Activated T-helper 2 cell treated with anti-CD3 and anti-CD28 coated beads, Interferon-gamma antibody, Interleukin-2, Interleukin-4, amounts not matched to agents 10 μg/mL and 5 μg/mL and 100 μg/mL, durations not matched to agents 14 hours and 24 hours and 36 hours (primary cell): Measurements from ENCODE around the gene PALLD. TPM values are rescaled to one million over a fixed set of nuclear protein-coding genes. Genes with fewer than 3 reads are reported as not detected.
"Not testable (repeated sequence)": the region's sequence is repeated elsewhere in the genome, so short reads cannot be mapped to it uniquely, and the experiment has no call there.

Experiments used
- DNase-seq: peaks from one replicate; pipeline ENCODE4 v3.0.0; 2021; ENCODE audit warnings: low spot score
- H3K27ac Mint-ChIP-seq: one replicate; pipeline ENCODE4 v1.8.0; 2021; ENCODE audit warnings: mixed read lengths
- H3K27me3 Mint-ChIP-seq: one replicate; pipeline ENCODE4 v1.8.0; 2021; ENCODE audit warnings: low read depth, mixed read lengths
- H3K36me3 Mint-ChIP-seq: one replicate; pipeline ENCODE4 v1.8.0; 2021; ENCODE audit warnings: low read depth, mixed read lengths
- H3K4me1 Mint-ChIP-seq: one replicate; pipeline ENCODE4 v1.8.0; 2021; ENCODE audit warnings: low read depth, mixed read lengths
- H3K4me3 Mint-ChIP-seq: one replicate; pipeline ENCODE4 v1.8.0; 2021; ENCODE audit warnings: low read depth, mild to moderate bottlenecking, moderate library complexity, mixed read lengths
- H3K9me3 Mint-ChIP-seq: one replicate; pipeline ENCODE4 v1.8.0; 2021; ENCODE audit warnings: mixed read lengths
- intact Hi-C: fragments of 100-400 bp; cut with micrococcal nuclease; formaldehyde crosslinking; loops from one replicate; pipeline ENCODE4 v1.15.1; 2023
- total RNA-seq: library from RNA; stranded (reverse); gene quantifications from 2 replicates; pipeline ENCODE4 v1.2.3, GENCODE V29; 2022

Gene PALLD
- total RNA-seq, 1 donor from 2014 or later: 19.8 TPM

DNA sequence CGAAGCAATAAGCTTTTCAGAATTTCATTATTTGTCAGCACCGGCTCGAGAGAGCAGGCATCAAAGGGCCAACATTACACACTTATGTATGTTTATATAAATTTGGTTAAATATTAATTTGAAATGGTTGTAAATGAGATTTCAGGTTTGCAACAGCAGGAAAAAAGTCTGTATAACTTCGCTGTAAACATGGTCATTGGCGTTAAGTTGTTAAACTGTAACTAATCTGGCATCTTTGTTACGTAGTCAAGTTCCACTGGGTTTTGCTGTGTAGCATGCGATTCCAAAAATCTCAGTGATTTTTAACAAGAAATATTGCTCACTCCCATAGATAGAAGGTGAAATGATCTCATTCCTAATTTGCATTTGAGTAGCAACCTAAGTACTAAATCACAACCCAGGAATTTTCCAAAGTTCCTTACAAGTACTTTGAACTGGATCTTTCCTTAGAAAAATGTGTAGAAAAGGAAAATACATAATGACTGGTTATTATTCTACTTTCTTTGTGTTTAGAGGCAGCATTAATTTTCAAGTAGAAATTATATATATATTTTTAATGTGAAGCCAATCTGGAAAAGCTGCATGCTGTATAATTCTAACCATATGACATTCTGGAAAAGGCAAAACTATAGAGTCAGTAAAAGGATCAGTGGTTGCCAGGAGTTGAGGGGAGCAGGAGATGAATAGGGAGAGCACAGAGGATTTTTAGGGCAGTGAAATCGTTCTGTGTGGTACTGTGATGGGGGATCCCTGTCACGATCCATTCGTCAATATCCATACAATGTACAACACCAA lies 291.1 kb downstream of the PALLD start:
- H3K27me3 Mint-ChIP-seq: peaks cover 12% of the 10 kb centered on the region
- H3K27ac Mint-ChIP-seq: no peak overlapping the region
- no peak overlapping the region for H3K4me3 Mint-ChIP-seq
- H3K9me3 Mint-ChIP-seq: no peaks in the 10 kb centered on the region
- DNase-seq: no peak
- H3K4me1 Mint-ChIP-seq: no peaks in the 10 kb centered on the region
- intact Hi-C loops: no loop called here
- no peaks in the 10 kb centered on the region for H3K36me3 Mint-ChIP-seq

DNA sequence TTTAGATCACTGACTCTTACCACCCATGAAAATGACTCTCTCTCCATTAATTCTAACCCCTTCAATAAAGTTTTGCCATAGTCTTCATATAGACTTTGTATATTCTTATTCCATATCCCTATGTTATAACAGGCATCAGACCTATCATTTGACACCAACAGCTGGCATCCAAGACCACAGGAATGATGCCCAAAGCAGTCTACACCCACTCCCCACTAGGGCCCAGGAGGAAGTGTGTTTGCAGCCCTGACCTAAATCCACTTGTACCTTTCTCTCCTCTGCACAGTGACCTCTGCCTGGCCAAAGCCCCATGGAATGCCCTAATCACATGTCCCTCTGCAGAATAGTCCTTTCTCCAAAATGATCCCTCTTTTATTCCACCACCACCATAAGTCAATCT lies 294.0 kb downstream of the PALLD start:
- no peaks in the 10 kb centered on the region for H3K36me3 Mint-ChIP-seq
- no peak for DNase-seq
- intact Hi-C loops: no loop called here
- no peak overlapping the region for H3K4me3 Mint-ChIP-seq
- no peaks in the 10 kb centered on the region for H3K9me3 Mint-ChIP-seq
- H3K4me1 Mint-ChIP-seq: peaks cover 7% of the 10 kb centered on the region
- H3K27ac Mint-ChIP-seq: no peak overlapping the region
- peaks cover 2% of the 10 kb centered on the region for H3K27me3 Mint-ChIP-seq

DNA sequence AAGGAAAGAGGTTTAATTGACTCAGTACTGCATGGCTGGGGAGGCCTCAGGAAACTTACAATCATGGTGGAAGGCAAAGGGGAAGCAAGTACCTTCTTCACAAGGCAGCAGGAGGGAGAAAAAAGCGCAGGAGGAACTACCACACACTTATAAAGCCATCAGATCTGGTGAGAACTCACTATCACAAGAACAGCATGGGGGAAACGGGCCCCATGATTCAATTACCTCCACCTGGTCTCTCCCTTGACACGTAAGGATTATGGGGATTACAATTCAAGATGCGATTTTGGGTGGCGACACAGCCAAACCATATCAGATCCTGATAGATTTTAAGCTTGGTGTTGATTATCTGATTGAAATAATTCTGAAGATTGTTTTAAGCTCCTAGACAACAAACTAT lies 294.5 kb downstream of the PALLD start:
- H3K36me3 Mint-ChIP-seq: no peaks in the 10 kb centered on the region
- no peaks in the 10 kb centered on the region for H3K9me3 Mint-ChIP-seq
- peaks cover 7% of the 10 kb centered on the region for H3K4me1 Mint-ChIP-seq
- no peak for DNase-seq
- no peak overlapping the region for H3K4me3 Mint-ChIP-seq
- intact Hi-C loops: no loop called here
- no peak overlapping the region for H3K27ac Mint-ChIP-seq
- H3K27me3 Mint-ChIP-seq: peaks cover 2% of the 10 kb centered on the region

DNA sequence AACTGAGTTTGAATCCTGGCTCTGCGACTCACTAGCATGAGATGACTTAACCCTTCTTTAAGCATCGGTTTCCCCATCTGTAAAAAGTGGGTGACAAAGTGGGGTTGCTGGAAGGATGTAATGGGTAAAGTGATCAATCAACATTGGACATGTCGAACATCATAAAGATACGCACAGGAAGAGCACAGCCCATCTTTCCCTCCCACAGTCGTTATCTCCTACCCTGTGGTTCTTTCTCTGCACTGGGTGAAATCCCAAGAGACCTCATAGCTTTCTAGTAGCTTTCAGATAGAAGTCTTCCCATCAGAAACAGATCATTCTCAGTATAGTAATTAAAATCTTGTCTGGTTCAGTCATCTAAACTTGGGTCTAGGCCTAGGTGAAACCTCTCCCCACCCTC lies 296.7 kb downstream of the PALLD start:
- Mint-ChIP-seq H3K36me3 (no peaks in the 10 kb centered on the region), H3K9me3 (no peaks in the 10 kb centered on the region), H3K4me3 (no peak overlapping the region), H3K4me1 (peaks cover 7% of the 10 kb centered on the region), H3K27me3 (peaks cover 6% of the 10 kb centered on the region), H3K27ac (no peak overlapping the region)
- intact Hi-C loops: no loop called here
- DNase-seq: no peak

DNA sequence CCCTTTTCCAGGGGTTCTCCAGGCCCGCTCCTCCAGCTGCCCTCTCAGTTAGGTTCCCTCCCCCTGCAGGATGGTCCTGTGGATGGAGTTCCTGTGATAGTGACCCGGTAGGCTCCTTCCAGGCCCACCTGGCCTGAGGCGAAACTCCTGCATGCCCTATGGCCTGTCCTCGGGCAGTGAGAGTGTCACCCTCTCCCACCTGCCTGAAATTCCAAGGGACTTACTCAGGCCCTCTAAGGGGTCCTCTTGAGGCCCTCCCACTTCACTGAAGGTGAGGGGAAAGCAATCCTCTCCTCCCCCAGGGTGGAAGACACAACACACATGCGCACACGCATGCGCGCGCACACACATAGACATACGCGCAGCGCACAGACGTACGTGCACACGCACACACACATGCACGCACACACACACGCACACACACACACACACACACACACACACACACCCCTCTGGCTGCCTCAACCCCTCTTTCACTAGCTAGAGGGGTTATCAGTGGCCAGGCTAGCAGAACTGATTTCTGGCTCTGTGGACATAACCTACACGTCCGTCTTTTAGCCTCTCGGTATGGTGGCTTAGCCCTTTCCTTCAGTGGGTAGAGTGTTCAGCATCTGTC lies 297.3 kb downstream of the PALLD start:
- no peaks in the 10 kb centered on the region for H3K9me3 Mint-ChIP-seq
- H3K4me1 Mint-ChIP-seq: peaks cover 7% of the 10 kb centered on the region
- DNase-seq: no peak
- no peak overlapping the region for H3K27ac Mint-ChIP-seq
- peaks cover 5% of the 10 kb centered on the region for H3K27me3 Mint-ChIP-seq
- H3K4me3 Mint-ChIP-seq: no peak overlapping the region
- no peaks in the 10 kb centered on the region for H3K36me3 Mint-ChIP-seq
- intact Hi-C loops: no loop called here

DNA sequence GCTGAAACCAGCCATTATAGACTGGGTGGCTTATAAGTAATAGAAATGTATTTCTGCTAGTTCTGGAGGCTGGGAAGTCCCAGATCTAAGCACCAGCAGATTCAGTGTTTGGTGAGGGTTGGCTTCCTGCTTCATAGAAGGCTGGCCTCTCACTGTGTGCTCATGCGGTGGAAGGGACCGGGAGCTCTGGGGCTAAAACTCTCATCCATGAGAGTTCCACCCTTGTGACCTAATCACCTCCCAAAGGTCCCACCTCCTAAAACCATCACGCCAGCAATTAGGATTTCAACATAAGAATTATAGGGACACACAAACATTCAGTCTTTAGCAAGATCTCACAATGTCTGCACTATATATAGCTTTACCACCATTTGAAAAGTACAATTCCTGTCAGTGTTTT lies 298.0 kb downstream of the PALLD start:
- Mint-ChIP-seq H3K4me3 (no peak overlapping the region), H3K27me3 (peaks cover 11% of the 10 kb centered on the region), H3K36me3 (no peaks in the 10 kb centered on the region), H3K27ac (no peak overlapping the region), H3K9me3 (no peaks in the 10 kb centered on the region), H3K4me1 (peaks cover 7% of the 10 kb centered on the region)
- no peak for DNase-seq
- intact Hi-C loops: no loop called here

DNA sequence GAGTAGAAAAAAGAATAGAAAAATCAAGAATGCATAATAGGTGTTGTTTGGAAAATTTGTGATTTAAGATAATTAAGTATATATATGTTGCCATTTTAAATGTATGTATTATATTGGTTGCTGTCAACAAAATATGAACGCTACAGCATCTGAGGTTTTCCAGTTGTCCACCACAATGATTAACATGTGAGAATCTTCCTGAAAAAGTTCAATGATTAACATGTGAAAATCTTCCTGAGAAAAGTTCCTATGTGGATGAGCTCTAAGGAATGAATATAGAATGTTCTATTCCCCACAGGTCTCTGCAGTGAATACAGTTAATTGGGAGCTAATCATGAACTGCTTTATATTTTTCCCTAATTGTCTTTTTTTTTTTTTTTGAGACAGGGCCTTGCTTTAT lies 298.5 kb downstream of the PALLD start:
- no peaks in the 10 kb centered on the region for H3K36me3 Mint-ChIP-seq
- H3K4me1 Mint-ChIP-seq: peaks cover 7% of the 10 kb centered on the region
- H3K27me3 Mint-ChIP-seq: peaks cover 11% of the 10 kb centered on the region
- H3K27ac Mint-ChIP-seq: no peak overlapping the region
- DNase-seq: no peak
- H3K9me3 Mint-ChIP-seq: no peaks in the 10 kb centered on the region
- intact Hi-C loops: no loop called here
- no peak overlapping the region for H3K4me3 Mint-ChIP-seq

DNA sequence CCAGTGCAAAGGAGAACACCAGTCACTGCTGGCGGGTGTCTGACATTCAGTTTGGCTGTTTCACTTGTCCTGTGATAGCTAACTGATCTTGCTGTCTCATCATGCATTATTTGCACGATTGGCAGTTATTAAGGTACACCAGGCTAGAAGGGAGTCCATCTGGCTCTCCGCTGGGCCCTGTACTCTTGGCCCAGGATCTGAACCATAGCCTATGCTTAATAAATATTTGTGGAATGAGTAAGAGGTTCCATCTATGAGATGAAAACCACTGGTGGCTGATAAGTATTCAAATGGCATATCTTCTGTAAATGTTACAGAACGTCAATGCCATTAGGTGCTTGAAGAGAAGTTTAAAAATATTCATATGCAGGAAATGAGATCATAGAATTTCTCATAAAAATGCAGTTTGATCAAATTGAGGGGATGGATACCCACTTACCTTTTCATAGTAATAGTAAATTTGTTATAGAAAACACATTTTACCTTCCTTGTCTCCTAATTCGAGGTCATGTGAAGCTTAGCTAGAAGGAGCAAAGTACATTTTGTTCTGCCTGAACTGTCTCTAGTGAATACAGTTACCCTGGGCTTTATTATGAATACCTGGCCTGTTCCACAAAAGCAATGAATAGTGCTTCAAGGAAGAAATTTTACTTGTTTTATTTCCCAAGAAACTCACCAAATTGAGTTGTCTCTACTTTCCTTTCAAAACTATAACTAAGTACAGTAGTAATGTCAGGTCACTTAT lies 299.7 kb downstream of the PALLD start:
- no peak overlapping the region for H3K27ac Mint-ChIP-seq
- H3K36me3 Mint-ChIP-seq: no peaks in the 10 kb centered on the region

DNA sequence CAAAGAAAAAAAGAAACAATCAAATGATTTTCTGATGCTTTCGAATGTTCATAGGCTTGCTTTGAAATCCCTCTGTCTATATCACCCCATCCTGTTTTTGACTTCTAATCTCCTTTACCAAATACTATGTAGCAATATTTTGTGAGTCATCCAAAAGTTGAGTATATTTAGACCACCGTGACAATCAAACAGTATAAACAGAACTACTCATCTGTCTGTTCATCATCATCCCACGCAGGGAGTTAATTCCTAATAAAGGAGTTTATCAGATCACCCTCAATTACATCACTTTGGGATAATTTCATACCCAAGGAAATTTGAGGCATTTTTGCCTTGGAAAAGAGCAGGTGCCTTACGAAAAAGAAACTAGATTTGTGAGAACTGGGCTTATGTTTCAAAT lies 300.3 kb downstream of the PALLD start:
- Mint-ChIP-seq H3K4me3 (no peak overlapping the region), H3K36me3 (no peaks in the 10 kb centered on the region), H3K4me1 (peaks cover 7% of the 10 kb centered on the region), H3K27ac (no peak overlapping the region), H3K9me3 (no peaks in the 10 kb centered on the region), H3K27me3 (peaks cover 18% of the 10 kb centered on the region)
- no peak for DNase-seq
- intact Hi-C loops: no loop called here

More for the DNA sequence above, 299.7 kb downstream of the PALLD start:
- Mint-ChIP-seq H3K4me1 (peaks cover 7% of the 10 kb centered on the region), H3K27me3 (peaks cover 16% of the 10 kb centered on the region), H3K9me3 (no peaks in the 10 kb centered on the region), H3K4me3 (no peak overlapping the region)
- DNase-seq: no peak
- intact Hi-C loops: no loop called here

DNA sequence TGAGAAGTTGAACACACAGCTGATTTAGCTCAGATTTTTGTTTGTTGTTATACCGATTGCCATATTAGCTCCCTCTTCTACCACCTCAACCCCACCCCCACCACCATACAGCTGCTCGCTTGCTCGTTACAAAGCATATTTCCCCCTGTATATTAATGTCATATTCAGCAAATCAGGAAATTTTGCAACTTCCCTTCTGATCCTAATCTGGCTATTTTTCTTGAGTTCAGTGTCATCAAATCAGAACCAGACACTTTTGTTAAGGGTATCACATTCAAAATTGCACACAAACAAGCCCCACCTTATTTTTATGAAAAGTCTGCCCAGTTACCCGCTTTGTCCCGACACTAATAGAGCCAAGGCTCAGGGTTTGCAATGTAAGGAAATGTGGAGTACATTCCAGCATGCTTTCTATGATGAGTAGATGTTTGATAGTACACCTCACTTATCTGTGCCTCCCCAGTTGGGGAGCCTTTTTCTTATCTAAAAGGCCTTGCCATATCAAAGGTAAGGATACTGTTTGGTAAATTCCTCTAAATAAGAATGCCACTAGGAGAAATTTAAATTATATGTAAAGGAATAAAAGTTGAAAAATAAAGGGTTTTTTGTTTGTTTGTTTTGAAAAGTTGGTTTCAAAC lies 301.0 kb downstream of the PALLD start:
- intact Hi-C loops: no loop called here
- Mint-ChIP-seq H3K36me3 (no peaks in the 10 kb centered on the region), H3K27ac (no peak overlapping the region), H3K4me1 (peaks cover 7% of the 10 kb centered on the region), H3K9me3 (no peaks in the 10 kb centered on the region), H3K27me3 (peaks cover 18% of the 10 kb centered on the region), H3K4me3 (no peak overlapping the region)
- DNase-seq: no peak

DNA sequence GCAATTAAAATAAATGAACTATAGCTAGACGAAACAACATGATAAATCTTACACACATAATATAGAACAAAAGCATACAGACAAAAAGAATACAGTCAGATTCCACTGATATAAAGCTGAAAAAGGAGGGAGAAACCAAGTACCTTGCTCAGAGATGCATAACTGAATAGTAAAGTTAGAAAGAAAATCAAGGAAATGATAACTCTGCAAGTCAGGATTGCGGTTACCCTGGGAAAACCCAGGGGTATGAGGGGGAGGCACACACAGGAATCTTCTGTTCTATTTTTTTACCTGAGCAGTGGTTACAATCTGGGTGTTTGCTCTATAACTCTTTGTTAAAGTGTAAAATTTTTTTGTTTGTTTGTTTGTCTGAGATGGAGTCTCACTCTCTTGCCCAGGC lies 304.1 kb downstream of the PALLD start:
- no peak for DNase-seq
- H3K9me3 Mint-ChIP-seq: no peaks in the 10 kb centered on the region
- no peaks in the 10 kb centered on the region for H3K36me3 Mint-ChIP-seq
- intact Hi-C loops: no loop called here
- H3K4me1 Mint-ChIP-seq: no peaks in the 10 kb centered on the region
- no peak overlapping the region for H3K4me3 Mint-ChIP-seq
- no peak overlapping the region for H3K27ac Mint-ChIP-seq
- peaks cover 18% of the 10 kb centered on the region for H3K27me3 Mint-ChIP-seq

DNA sequence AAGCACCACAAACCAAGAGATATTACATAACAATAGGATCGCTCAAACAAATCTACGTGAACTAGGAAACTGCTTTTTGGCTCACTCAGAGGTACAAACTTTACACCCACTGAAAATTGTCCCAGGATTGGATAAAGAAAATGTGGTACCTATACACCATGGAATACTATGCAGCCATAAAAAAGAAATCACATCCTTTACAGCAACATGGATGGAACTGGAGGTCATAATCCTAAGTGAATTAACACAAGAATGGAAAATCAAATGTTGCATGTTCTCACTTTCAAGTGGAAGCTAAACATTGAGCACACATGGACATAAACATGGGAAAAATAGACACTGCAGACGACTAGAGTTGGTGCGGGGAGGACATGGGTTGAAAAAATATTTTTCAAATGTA lies 305.4 kb downstream of the PALLD start:
- Mint-ChIP-seq H3K36me3 (no peaks in the 10 kb centered on the region), H3K4me1 (peaks cover 2% of the 10 kb centered on the region), H3K4me3 (no peak overlapping the region), H3K27ac (no peak overlapping the region), H3K27me3 (peaks cover 18% of the 10 kb centered on the region), H3K9me3 (no peaks in the 10 kb centered on the region)
- no peak for DNase-seq
- intact Hi-C loops: no loop called here

DNA sequence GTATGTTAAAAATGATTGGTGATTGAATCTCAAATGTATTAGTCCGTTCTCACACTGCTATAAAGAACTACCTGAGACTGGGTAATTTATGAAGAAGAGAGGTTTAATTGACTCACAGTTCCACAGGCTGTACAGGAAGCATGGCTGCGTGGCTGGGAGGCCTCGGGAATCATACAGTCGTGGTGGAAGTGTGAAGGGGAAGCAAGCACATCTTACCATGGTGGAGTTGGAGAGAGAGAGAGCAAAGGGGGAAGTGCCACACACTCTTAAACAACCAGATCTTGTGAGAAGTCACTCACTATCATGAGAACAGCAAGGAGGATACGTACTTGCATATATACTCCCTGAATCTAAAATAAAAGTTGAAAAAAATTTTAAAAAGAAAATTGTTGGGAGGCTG lies 306.2 kb downstream of the PALLD start:
- peaks cover 15% of the 10 kb centered on the region for H3K27me3 Mint-ChIP-seq
- H3K4me3 Mint-ChIP-seq, intact Hi-C loops, H3K27ac Mint-ChIP-seq, H3K4me1 Mint-ChIP-seq, DNase-seq, H3K36me3 Mint-ChIP-seq, H3K9me3 Mint-ChIP-seq: not testable (repeated sequence)
